Testis (tissue), 2 donors: ENCODE data around the gene PDIK1L.

ENCODE experiments used
- CTCF ChIP-seq, 3 experiments: fragments of 450-650 bp in 2 of 3; fragments of 200-600 bp in 1 of 3; sonication (generic) in 1 of 3; IDR thresholded peaks; one replicate each; pipeline ENCODE4 v1.5.1; 2016 to 2019; ENCODE audit warnings: antibody characterized with exemption in 3 of 3, mild to moderate bottlenecking in 2 of 3, moderate library complexity in 1 of 3
- POLR2A ChIP-seq: fragments of 450-650 bp; IDR thresholded peaks from one replicate; pipeline ENCODE4 v1.6.1; 2017; ENCODE audit warnings: antibody characterized with exemption, mild to moderate bottlenecking, moderate library complexity

GRCh38 chr1:26078286-26079177, 33.1 kb upstream of the PDIK1L start:
- TF ChIP-seq CTCF (IDR thresholded peaks at IDR 0.05) (no peak), POLR2A (no peak)
